ENCODE measurements around the gene RNF186.
"Not testable (repeated sequence)": the region's sequence is repeated elsewhere in the genome, so short reads cannot be mapped to it uniquely, and the experiment has no call there.

RNF186 gene

GRCh38 chr1:19816737-19817086 is 1.6 kb upstream of the RNF186 start:
- H3K36me3 ChIP-seq (ENCODE audit: control insufficient read depth in 2 of 2, insufficient read depth in 1 of 2, low read length in 2 of 2); H3K4me3 ChIP-seq (ENCODE audit: low read depth, low read length); H3K27ac ChIP-seq (ENCODE audit: extremely low read depth, low read depth, low read length); CTCF ChIA-PET; H3K9me3 ChIP-seq (ENCODE audit: control insufficient read depth, insufficient read depth, low read depth, low read length); H3K4me1 ChIP-seq (ENCODE audit: control insufficient read depth, insufficient read depth, low read length); POLR2A ChIA-PET: not testable (repeated sequence)

- no peaks in the 10 kb centered on the region for H3K36me3 ChIP-seq (ENCODE audit: control insufficient read depth in 2 of 2, insufficient read depth in 1 of 2, low read length in 2 of 2)
- peaks cover 9% of the 10 kb centered on the region for H3K4me1 ChIP-seq (ENCODE audit: control insufficient read depth, insufficient read depth, low read length)
- CTCF ChIA-PET = interaction anchor here (0.5 to 5.0 kb wide), 3 partner anchors 54 to 350 kb away, joined by 3 to 27 read pairs (median 3); no protein-coding TSS in a partner anchor
- TF ChIP-seq ZBTB26 (tag by site-specific recombination; optimal IDR thresholded peaks at IDR 0.05) (no peak), ZNF426 (tag by site-specific recombination; IDR thresholded peaks at IDR 0.05) (no peak), ZSCAN30 (tag by site-specific recombination; IDR thresholded peaks at IDR 0.05) (no peak), KLF1 (tag by site-specific recombination; IDR thresholded peaks at IDR 0.05) (0 out of 2 replicates have a peak, but pooled peaks have one; percentile 12), ZBTB21 (tag by site-specific recombination; IDR thresholded peaks at IDR 0.05) (no peak), ZNF791 (tag by site-specific recombination; IDR thresholded peaks at IDR 0.05) (no peak), ZNF521 (tag by site-specific recombination; IDR thresholded peaks at IDR 0.05) (no peak), ZNF658 (tag by site-specific recombination; IDR thresholded peaks at IDR 0.05) (no peak), ZNF132 (tag by site-specific recombination; IDR thresholded peaks at IDR 0.05; ENCODE audit: borderline replicate concordance) (no peak), SCRT1 (tag by site-specific recombination; IDR thresholded peaks at IDR 0.05; ENCODE audit: borderline replicate concordance) (0 out of 2 replicates have a peak, but pooled peaks have one; percentile 42), ZNF449 (tag by site-specific recombination; IDR thresholded peaks at IDR 0.05) (no peak), ZBTB1 (tag by site-specific recombination; IDR thresholded peaks at IDR 0.05) (no peak)
- no peak overlapping the region for H3K4me3 ChIP-seq (ENCODE audit: low read depth, low read length)
- H3K27ac ChIP-seq (ENCODE audit: extremely low read depth, low read depth, low read length) = no peak overlapping the region
- H3K9me3 ChIP-seq (ENCODE audit: control insufficient read depth, insufficient read depth, low read depth, low read length) = no peaks in the 10 kb centered on the region
- POLR2A ChIA-PET = no interaction called here
Measured at GRCh38 chr1:19815801-19816736, 986 bp upstream of the RNF186 start.

GRCh38 chr1:19814244-19814661 is 830 bp downstream of the RNF186 start:
- H3K36me3 ChIP-seq (ENCODE audit: control insufficient read depth in 2 of 2, insufficient read depth in 1 of 2, low read length in 2 of 2) = no peaks in the 10 kb centered on the region
- H3K4me1 ChIP-seq (ENCODE audit: control insufficient read depth, insufficient read depth, low read length) = peaks cover 7% of the 10 kb centered on the region
- no peak overlapping the region for H3K4me3 ChIP-seq (ENCODE audit: low read depth, low read length)
- TF ChIP-seq ZNF837 (tag by site-specific recombination; IDR thresholded peaks at IDR 0.05) = no peak
- TF ChIP-seq SETDB1 (IDR thresholded peaks at IDR 0.05; ENCODE audit: insufficient read length, low read length) = no peak
- TF ChIP-seq ZNF776 (tag by site-specific recombination; IDR thresholded peaks at IDR 0.05; ENCODE audit: borderline replicate concordance) = no peak
- TF ChIP-seq GLI4 (tag by site-specific recombination; IDR thresholded peaks at IDR 0.05) = no peak
- TF ChIP-seq ZNF707 (tag by site-specific recombination; IDR thresholded peaks at IDR 0.05) = no peak
- no peak for TF ChIP-seq RBAK (tag by site-specific recombination; IDR thresholded peaks at IDR 0.05)
- no peak for TF ChIP-seq HOXC10 (CRISPR knock-in tag; IDR thresholded peaks at IDR 0.05)
- TF ChIP-seq ZNF114 (tag by site-specific recombination; IDR thresholded peaks at IDR 0.05) = no peak
- no peak for TF ChIP-seq ZFP37 (tag by site-specific recombination; IDR thresholded peaks at IDR 0.05)
- no peak for TF ChIP-seq ZNF645 (tag by site-specific recombination; IDR thresholded peaks at IDR 0.05)
- H3K27ac ChIP-seq (ENCODE audit: extremely low read depth, low read depth, low read length) = no peak overlapping the region
- no peaks in the 10 kb centered on the region for H3K9me3 ChIP-seq (ENCODE audit: control insufficient read depth, insufficient read depth, low read depth, low read length)
- ChIA-PET POLR2A (no interaction called here), CTCF (interaction anchor here (5.0 kb wide), 1 partner anchor 52 kb away, joined by 27 read pairs; no protein-coding TSS in a partner anchor)
